ENCODE measurements around the gene CSN2. TPM values are rescaled to one million over a fixed set of nuclear protein-coding genes. Genes with fewer than 3 reads are reported as not detected.

Gene CSN2
- total RNA-seq = not detected
- not detected for polyA plus RNA-seq
- long read RNA-seq, donor 1 = 0 reads
- long read RNA-seq, donor 2 = 0 reads
- long read RNA-seq, donor 3 = 0 reads
- long read RNA-seq, donor 4 = 0 reads
- long read RNA-seq, donor 5 = 0 reads

- H3K4me1 ChIP-seq (ENCODE audit: control insufficient read depth in 5 of 5, insufficient read depth in 5 of 5, low read length in 5 of 5) = no peaks in the 10 kb centered on the region
- ATAC-seq (ENCODE audit: insufficient read depth, low FRiP score) (no peak), DNase-seq (no peak)
- H3K27me3 ChIP-seq (ENCODE audit: control insufficient read depth in 3 of 3, insufficient read depth in 3 of 3, low read length in 2 of 3) = no peaks in the 10 kb centered on the region
- TF ChIP-seq CTCF (IDR thresholded peaks at IDR 0.05; ENCODE audit: control extremely low read depth, extremely low read depth) = no peak
- H3K4me3 ChIP-seq = no peak within 1 kb of the TSS
- no peak within 1 kb of the TSS for H3K27ac ChIP-seq (ENCODE audit: low read depth in 1 of 2, low read length in 1 of 2)
- no peaks in the 10 kb centered on the region for H3K36me3 ChIP-seq (ENCODE audit: control insufficient read depth in 4 of 4, insufficient read depth in 4 of 4, low read length in 4 of 4)
- no peaks in the 10 kb centered on the region for H3K9me3 ChIP-seq (ENCODE audit: control insufficient read depth in 4 of 4, insufficient read depth in 3 of 4, low read length in 3 of 4)
- no peak within 1 kb of the TSS for H3K9ac ChIP-seq (ENCODE audit: insufficient read depth in 1 of 2, low read length in 2 of 2)
- WGBS, 2 donors = 92 to 93% methylated on average over 2 of the region's 2 CpGs
Measured at GRCh38 chr4:69965628-69966027, at the start of gene CSN2. TSS of gene CSN2 (minus strand) at chr4:69965728. CDS start at chr4:69960995, 4,733 bp downstream.

GRCh38 chr4:70008771-70009170 lies 43.2 kb upstream of the CSN2 start:
- Histone ChIP-seq H3K27me3 (ENCODE audit: control insufficient read depth in 3 of 3, insufficient read depth in 3 of 3, low read length in 2 of 3) (no peaks in the 10 kb centered on the region), H3K4me3 (no peak overlapping the region), H3K9ac (ENCODE audit: insufficient read depth in 1 of 2, low read length in 2 of 2) (no peak overlapping the region), H3K4me1 (ENCODE audit: control insufficient read depth in 5 of 5, insufficient read depth in 5 of 5, low read length in 5 of 5) (no peaks in the 10 kb centered on the region), H3K27ac (ENCODE audit: low read depth in 1 of 2, low read length in 1 of 2) (no peak overlapping the region), H3K36me3 (ENCODE audit: control insufficient read depth in 4 of 4, insufficient read depth in 4 of 4, low read length in 4 of 4) (no peaks in the 10 kb centered on the region), H3K9me3 (ENCODE audit: control insufficient read depth in 4 of 4, insufficient read depth in 3 of 4, low read length in 3 of 4) (peaks cover 0 to 2% (median 0%) of the 10 kb centered on the region in 4 donors)
- DNase-seq (no peak), ATAC-seq (ENCODE audit: insufficient read depth, low FRiP score) (no peak)
- no peak for TF ChIP-seq CTCF (IDR thresholded peaks at IDR 0.05; ENCODE audit: control extremely low read depth, extremely low read depth)
- WGBS, 2 donors = 44 to 62% methylated on average over 3 of the region's 3 CpGs

- H3K27ac ChIP-seq (ENCODE audit: low read depth in 1 of 2, low read length in 1 of 2) = no peak overlapping the region
- H3K9me3 ChIP-seq (ENCODE audit: control insufficient read depth in 4 of 4, insufficient read depth in 3 of 4, low read length in 3 of 4) = no peaks in the 10 kb centered on the region
- no peak for TF ChIP-seq CTCF (IDR thresholded peaks at IDR 0.05; ENCODE audit: control extremely low read depth, extremely low read depth)
- H3K27me3 ChIP-seq (ENCODE audit: control insufficient read depth in 3 of 3, insufficient read depth in 3 of 3, low read length in 2 of 3) = no peaks in the 10 kb centered on the region
- no peak overlapping the region for H3K4me3 ChIP-seq
- no peak for DNase-seq
- H3K36me3 ChIP-seq (ENCODE audit: control insufficient read depth in 4 of 4, insufficient read depth in 4 of 4, low read length in 4 of 4) = no peaks in the 10 kb centered on the region
- H3K4me1 ChIP-seq (ENCODE audit: control insufficient read depth in 5 of 5, insufficient read depth in 5 of 5, low read length in 5 of 5) = no peaks in the 10 kb centered on the region
- no peak for ATAC-seq (ENCODE audit: insufficient read depth, low FRiP score)
- H3K9ac ChIP-seq (ENCODE audit: insufficient read depth in 1 of 2, low read length in 2 of 2) = no peak overlapping the region
Measured at GRCh38 chr4:70002507-70002906, 37.0 kb upstream of the CSN2 start.

- H3K27me3 ChIP-seq (ENCODE audit: control insufficient read depth in 3 of 3, insufficient read depth in 3 of 3, low read length in 2 of 3) = no peaks in the 10 kb centered on the region
- H3K4me1 ChIP-seq (ENCODE audit: control insufficient read depth in 5 of 5, insufficient read depth in 5 of 5, low read length in 5 of 5) = no peaks in the 10 kb centered on the region
- no peaks in the 10 kb centered on the region for H3K36me3 ChIP-seq (ENCODE audit: control insufficient read depth in 4 of 4, insufficient read depth in 4 of 4, low read length in 4 of 4)
- H3K9ac ChIP-seq (ENCODE audit: insufficient read depth in 1 of 2, low read length in 2 of 2) = no peak overlapping the region
- no peak for ATAC-seq (ENCODE audit: insufficient read depth, low FRiP score)
- H3K9me3 ChIP-seq (ENCODE audit: control insufficient read depth in 4 of 4, insufficient read depth in 3 of 4, low read length in 3 of 4) = no peaks in the 10 kb centered on the region
- no peak overlapping the region for H3K27ac ChIP-seq (ENCODE audit: low read depth in 1 of 2, low read length in 1 of 2)
- no peak overlapping the region for H3K4me3 ChIP-seq
- WGBS, 2 donors = 69 to 85% methylated on average over 1 of the region's 1 CpG
- TF ChIP-seq CTCF (IDR thresholded peaks at IDR 0.05; ENCODE audit: control extremely low read depth, extremely low read depth) = no peak
- no peak for DNase-seq
Measured at GRCh38 chr4:70000711-70001110, 35.2 kb upstream of the CSN2 start.

Data from lung (tissue), 16 donors.